HG02852 (cell line): ENCODE results near the gene GLI2.

Source experiments
- ATAC-seq: cut with Tn5 transposase; IDR thresholded peaks from one replicate; pipeline ENCODE4 v1.9.1; 2021; ENCODE audit warnings: mild to moderate bottlenecking, moderate library complexity; ENCODE audit not compliant: unreplicated experiment

GLI2 gene

DNA sequence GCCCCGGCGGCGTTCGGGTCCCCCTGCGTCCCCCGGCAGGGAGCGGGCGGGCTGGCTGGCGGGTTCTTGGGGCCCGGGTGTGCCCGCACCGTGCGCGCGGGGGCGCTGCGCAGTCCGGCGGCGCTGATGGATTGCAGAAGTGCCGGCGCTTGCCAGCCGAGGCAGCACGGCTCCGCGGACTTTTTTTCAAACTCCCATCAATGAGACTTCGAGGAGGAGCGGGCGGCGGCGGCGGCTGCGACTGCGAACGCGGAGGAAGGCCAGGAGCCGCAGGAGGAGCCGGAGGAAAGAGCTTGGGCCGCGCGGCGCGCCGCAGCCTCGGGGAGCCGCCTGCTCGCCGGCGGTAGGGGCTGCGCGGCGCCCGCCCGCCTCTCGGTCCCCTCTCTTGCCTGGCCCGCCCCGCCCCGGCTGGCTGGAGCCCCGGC lies at the start of gene GLI2:
TSS of gene GLI2 (plus strand) at position 123 of the 425 bp plus-strand sequence. CDS start 61,453 bp downstream, outside the sequence.
- no peak for ATAC-seq

DNA sequence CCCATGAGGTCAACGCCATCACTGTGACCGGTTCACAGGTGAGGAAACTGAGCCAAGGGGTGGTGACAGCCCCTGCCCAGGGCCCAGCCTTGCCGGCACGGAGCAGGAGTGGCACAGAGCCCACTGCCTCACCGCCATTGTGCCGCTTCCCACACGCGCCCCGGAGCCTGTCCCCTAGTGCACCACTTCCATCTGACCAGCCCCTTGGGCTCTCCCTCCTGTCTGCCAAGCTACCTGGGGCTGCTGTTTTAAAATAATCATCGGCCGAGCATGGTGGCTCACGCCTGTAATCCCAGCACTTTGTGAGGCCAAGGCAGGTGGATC lies 49.7 kb upstream of the GLI2 start:
- no peak for ATAC-seq

DNA sequence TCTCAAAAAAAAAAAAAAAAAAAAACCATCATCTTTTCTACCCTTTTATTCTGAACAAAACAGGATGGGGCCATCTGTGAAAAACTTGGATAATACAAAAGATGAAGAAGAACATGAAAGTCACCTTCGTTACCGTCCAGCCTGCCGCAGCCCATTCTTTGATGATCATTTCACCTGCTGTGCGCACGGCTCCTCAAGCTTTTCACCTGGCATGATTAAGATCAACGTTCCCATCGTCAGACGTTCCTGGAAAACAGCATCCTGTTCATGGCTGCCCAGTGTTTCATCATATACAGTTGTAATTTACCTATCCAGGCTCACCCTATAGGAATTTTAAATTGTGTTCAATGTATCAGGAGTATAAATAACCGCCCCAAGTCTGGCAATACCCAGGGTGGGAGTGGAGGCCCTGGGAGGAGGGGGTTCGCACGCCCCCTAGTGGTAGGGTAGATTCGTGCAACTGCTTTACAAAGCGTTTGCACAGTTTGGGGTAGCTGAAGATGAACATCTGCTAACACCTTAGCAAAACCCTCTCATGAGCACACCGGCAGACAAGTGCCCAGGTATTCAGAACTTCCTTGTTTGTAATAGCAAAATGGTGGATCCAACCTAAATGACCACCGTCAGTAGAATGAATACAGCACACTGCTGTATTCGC lies 49.0 kb upstream of the GLI2 start:
- no peak for ATAC-seq

DNA sequence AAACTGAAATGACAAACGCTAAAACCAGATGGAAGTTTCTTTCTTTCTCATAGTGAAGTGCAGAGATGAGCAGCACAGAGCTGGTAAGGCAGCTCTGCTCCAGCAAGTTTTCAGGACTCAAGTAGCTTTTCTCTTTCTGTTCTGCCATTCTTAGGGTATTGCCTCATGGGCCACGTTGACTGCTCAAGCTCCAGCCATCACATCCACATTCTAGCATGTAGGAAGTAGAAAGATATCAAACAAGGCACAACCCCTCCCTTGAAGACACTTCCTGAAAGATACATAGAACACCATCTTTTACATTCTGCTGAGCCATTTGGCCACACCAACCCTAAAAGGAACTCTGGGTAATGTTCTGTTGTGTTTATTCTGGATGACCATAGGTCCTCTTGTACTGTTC lies 48.5 kb upstream of the GLI2 start:
- no peak for ATAC-seq

DNA sequence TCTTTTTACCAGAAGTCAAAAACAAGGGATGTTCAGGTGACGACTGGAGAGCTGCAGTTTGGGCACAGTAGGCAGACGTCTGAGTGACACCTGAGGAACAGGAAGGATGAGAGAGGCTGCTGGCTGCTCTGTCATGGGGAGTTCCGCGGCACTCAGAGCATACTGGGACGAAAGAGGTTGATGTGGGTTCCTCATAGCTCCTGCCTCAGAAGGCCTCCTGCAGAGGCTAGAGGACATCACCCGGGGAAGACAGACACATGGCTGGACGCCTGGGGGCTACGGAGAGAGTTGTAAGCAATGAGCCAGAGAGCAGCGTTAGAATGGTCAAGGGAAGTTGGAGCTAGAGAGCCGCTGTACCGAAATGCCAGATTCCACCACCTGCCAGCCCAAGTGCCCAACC lies 45.1 kb upstream of the GLI2 start:
- ATAC-seq: no peak

DNA sequence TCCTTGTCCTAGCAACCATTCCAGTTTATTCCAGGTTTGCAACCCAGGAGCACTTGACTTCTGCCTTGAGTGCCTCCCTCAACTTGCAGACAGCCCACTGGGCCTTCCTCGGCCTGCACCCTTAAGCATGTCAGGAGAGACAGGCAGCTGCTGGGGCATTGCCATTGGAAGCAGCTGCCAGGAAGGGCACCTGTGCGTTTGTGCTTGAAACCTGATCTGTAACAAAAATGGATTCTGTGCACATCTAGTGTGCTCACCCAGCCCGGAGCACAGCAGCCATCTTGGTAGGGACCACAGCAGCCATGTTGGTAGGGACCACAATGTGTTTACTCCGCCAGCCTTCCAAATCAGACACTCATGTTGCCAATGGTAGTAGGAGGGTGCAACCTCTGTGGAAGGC lies 44.3 kb upstream of the GLI2 start:
- ATAC-seq: no peak

DNA sequence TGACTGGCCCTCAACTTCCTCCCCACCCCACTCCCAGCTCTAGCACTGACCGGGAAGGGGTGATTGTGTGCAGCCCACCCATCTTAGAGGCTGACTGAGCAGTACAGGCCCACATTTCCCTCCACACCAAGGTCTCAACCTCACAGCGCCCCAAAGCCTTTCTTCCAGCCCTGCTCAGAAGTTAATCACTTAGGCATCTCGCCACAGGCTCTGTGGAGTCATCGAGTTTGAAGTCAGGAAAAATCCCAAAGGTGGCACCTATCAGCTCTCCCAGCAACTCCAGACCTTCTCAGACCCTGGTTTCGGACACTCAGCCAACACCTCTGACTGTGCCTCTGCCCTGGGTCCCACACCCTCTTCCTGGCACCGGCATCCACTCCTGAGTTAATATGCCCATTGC lies 43.0 kb upstream of the GLI2 start:
- no peak for ATAC-seq

DNA sequence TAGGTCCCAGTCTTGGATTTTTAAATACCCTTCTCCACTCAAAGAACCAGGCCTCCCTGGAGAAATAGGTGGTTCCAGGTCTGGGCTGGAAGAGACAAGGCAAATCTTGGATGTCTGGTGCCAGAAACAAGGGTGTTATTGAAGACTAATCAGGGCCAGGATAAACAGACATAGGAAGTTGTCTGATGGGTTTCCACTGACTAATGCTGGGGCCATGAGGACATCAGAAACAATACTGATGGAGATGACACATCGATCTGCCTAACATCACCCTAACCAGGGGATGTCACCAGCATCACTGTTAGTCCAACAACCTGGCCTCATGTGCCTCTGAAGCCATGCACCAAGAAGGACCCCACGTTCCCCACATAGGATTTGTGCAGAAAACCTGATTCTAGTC lies 42.5 kb upstream of the GLI2 start:
- no peak for ATAC-seq

DNA sequence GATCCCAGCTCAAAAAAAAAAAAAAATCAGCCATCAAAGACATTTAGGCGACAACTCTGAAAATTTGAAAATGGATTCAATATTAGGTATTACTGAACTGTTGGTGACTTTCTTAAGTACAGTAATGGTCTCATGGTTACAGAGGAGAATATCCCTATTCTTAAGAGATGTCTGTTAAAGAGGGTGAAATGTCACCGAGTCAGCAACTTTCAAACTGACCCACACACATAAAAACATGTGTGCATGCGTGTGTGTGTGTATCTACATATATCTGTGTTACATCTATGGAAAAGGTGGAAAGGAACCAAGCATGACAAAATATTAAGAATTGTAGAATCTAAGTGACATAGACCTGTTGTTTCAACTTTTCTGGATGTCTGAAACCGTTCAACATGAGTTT lies 41.6 kb upstream of the GLI2 start:
- no peak for ATAC-seq

DNA sequence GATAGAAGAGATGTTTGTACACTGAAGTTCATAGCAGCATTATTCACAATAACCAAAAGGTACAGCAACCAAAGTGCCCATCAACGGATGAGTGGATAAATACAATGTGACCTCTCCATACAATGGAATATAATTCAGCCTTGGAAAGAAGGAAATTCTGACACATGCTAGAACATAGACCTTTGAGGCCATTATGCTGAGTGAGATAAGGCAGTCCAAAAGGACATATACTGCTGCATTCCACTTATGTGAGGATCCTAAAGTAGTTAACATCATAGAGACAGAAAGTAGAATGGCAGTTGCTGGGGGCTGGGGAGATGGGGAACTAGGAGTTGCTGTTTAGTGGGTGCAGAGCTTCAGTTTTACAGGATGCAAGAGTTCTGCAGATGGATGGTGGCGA lies 38.2 kb upstream of the GLI2 start:
- no peak for ATAC-seq

DNA sequence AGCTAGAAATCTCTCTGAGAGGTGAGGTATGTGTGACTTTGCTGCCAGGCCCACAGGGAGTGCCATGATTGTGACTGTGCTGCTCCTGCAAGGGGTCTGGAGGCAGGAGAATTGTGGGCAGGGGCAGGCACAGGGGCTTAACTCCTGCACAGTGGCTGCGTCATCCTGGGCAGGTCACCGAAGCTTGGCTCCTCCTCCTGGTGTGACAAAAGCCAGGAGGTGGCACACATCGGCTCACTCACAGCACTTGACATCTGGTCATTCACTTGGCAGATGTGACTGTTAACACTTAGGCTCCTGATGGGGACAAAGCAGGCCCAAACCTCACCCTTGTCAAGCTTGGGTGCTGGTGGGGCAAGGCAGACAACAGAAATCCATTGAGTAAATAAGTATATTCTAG lies 36.4 kb upstream of the GLI2 start:
- ATAC-seq: no peak

DNA sequence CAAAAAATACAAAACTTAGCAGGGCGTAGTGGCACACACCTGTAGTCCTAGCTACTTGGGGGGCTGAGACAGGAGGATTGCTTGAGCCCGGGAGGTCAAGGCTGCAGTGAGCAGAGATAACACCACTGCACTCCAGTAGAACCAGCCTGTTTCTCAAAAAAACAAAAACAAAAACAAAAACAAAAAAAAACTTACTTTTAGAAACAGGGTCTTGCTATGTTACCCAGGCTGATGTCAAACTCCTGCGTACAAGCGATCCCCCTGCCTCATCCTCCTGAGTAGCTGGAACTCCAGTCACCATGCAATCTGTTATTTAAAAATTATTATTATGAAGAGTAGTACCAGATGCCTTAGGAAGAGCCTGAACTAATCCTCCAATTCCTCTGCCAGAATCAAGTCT lies 35.0 kb upstream of the GLI2 start:
- no peak for ATAC-seq

DNA sequence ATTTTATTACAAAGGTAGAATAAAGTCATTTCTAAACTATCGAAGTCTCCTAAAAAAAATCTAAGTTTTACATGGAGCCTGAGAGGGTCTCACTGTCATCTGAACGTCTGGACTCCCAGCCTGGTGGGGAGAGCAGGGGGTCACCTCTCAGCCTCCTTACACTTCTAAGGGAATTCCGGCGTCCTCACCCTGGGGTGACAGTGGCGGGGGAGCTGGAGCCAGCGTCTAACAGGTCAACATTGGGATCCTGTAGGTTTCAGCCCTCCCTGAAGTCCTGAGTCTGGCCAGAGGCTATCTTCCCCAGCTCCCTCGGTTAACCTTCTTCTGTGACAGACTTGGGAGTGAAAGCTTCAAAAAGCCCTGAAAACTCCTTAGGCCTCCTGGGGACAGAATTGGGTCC lies 34.6 kb upstream of the GLI2 start:
- no peak for ATAC-seq

DNA sequence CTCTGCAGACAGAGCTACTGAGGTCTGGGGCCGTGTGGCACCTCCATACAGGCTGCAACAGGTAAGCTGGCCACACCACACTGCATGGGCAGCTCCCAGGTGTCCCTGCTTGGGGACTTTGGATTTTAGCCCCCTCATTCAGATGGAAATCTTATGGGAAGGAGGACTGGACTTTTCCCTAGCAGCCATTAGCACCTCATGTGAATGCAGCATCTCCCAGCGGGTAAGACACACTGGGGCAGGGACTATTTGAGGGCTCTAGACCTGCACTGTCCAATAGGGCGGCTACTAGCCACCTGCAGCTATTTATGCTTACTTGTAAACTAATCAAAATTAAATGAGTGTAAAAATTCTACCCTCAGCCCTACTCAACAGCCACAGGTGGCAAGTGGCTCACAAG lies 34.2 kb upstream of the GLI2 start:
- ATAC-seq: no peak

DNA sequence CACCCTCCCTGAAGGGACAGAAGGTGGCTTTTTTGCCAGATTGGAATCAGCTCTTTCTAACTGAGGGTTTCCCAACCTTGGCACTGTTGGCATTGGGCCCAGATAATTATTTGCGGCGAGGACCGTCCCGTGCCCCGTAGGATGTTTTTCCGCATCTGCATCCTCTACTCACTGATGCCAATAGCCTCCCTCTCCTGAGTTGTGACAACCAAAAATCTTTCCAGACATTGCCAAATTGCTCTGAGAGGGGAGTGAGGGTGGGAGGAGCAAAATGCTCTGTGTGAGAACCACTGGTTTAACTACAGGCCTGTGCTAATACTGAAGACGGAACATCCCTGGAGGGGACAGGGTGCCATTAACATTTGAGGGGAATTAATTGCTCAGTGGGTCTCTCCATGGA lies 33.6 kb upstream of the GLI2 start:
- no peak for ATAC-seq

DNA sequence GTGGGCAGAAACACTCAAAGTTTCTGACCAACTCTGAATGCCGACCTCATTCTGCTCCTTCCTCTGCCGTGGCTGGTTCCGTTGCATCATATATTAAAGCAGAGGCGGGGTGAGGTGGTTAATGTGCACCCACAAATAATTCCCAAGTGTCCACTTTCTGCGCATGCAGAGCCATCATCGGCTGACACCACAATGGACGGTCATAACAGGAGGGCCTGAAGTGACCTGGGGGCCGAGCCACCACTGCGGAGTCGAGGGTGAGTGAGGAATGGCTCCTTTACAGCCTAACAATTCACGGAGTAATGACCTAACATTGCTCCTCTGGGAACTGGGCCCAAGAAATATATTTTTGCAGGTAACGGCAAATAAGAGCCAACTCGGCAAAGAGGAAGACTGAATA lies 32.9 kb upstream of the GLI2 start:
- ATAC-seq: no peak

DNA sequence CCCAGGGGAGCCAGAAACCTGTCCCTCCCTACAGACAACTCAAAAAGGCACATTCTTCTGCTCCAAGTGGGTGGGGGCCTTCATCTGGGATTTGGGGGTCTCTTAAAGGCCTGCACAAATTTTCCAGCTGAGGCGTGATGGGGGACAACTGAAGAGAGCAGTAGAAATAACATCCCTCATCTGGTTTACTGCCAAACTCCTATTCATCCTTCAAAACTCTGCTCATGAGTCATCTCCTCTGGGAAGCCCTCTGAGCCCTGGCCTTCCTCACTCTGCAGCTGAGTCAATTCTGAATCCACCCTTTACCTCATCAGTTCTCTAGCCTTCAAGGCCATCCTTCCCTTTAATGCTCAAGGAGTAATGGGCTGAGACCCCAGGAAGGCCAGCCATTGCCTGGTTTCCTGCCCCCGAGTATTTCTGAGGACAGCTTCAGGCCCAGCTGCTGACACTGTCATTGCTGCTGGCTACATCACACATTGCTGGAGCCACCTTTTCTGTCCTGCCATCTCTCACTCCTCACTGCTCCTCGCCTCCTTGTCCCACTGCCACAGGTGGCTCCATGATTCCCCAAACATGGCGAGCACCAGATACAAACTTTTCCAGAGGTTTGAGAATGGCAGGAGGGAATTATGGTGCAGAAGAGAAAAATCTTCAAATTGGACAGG lies 32.2 kb upstream of the GLI2 start:
- no peak for ATAC-seq

DNA sequence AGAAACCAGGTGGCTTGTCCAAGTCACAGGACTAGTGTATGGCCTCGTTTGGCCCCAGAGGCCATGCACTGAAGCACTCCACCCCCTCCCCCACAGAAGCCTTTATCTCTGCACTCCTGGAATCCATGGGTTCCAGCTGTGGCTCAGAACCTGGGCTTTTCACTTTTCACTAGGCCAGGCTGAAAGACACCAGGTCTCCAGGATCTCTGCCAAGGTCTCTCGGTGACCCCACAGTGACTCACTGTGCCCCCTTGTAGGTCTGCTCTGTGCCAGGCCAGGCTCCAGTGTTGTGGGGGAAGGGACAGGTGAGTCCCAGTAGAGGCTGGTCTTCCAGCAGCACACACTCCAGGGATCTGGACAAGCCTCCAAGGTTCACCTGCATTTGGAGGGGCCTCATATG lies 31.0 kb upstream of the GLI2 start:
- no peak for ATAC-seq

DNA sequence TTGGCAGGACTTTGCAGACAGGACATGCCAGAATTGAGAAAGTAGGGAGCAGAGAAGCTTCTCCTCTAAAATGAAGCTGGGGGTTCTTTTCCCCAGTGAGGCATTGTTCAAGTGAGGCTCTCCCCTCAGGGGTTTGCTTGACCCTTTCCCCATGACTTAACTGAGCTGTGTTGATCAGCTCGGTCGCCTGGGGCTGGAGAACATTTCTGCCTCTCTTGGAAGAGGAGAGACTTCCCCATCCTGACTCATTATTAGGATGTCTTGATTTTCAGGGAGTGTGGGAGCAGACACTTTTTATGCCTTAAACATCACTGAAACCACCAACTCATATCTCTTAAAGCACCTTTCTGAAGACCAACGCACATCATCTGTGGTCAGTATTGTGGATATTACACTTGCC lies 27.9 kb upstream of the GLI2 start:
- ATAC-seq: no peak

DNA sequence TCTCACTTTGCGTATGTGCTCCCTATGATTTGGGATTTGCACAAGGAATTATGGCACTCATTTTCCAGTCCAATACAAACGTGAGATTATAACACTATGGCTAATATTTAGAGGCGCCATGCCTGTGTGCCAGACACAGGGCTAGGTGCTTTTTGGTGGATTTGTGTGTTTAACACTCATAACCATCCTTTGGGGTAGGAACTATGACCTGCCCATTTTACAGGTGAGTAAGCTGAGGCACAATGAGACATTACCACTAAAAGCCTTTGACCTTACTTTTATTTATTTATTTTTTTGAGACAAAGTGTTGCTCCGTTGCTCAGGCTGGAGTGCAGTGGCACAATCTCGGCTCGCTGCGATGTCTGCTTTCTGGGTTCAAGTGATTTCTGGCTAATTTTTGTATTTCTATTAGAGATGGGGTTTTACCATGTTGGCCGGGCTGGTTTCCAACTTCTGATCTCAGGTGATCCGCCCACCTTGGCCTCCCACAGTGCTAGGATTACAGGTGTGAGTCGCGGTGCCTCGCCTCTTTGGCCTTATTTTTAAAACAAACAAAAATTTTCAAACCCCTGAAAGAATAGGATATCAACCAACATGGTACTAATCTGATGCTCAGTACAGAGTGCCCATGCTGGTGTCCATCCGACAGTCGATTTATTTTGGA lies 26.6 kb upstream of the GLI2 start:
- ATAC-seq: no peak

DNA sequence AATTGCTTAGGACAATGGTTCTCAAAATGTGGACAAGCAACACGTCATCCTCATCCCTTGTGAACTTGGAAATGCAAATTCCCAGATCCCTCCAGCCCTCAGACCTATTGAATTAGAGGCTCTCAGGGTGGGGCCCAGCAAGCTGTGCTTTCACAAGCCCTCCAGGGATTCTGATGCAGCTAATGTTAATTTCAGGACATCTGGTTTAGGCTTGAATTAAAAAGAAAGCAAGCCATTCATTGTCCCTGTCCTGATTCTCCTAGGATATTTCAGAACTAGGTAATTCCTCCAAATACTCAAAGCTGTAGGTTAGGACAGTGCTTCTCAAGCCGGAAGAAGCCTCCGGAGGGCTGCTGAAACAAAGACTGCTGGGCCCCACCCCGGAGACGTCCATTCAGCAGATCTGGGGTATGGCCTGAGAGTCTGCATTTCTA lies 26.0 kb upstream of the GLI2 start:
- ATAC-seq: no peak

DNA sequence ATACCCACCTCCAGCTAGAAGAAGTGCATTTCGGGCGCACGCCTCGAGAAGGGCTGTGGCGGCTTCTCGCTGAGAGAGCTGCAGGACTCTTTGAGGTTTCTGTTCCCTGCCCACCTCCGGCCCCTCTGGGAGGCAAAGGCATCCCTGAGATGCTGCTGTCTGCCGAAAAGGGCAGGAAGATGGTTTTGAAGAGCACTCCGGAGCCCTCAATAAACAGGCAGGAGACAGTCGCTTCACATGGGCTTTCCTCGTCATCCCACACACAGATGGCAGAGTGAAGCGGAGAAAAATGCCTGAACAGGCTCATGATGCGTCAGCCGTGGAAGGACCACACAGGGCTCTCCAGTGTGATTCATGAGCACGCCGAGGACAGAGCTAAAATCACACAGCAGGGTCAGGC lies 25.4 kb upstream of the GLI2 start:
- ATAC-seq: no peak

DNA sequence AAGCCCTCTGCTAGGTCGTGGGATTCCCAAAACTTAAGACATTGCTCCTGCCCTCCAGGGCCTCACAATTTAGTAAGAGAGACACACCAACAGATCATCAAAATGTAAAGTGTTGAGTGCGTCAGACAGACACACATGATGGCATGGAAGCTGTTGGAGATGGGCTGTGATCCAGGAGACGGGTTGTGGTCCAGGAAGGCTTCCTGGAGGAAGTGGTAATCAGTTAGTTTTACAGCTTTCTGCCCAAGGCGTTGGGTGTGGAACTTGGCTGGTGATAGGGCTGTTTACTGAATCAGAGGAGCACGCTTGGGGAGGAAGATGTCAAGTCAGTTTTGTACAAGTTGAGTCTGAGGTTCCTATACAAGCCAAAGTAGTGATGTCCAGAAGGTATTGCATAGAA lies 24.0 kb upstream of the GLI2 start:
- ATAC-seq: no peak
